Epithelial cell of proximal tubule (primary cell): ENCODE measurements around the gene ATP9A. TPM values are rescaled to one million over a fixed set of nuclear protein-coding genes. Genes with fewer than 3 reads are reported as not detected.

ENCODE experiments used
- DNase-seq: peaks from one replicate; pipeline ENCODE4 v3.0.0-alpha.2; 2011; ENCODE audit warnings: low read depth
- H3K4me3 ChIP-seq: 2 replicates; pipeline ENCODE4 v1.5.1; 2011; ENCODE audit warnings: low read depth, mild to moderate bottlenecking, low read length
- total RNA-seq: library from RNA; depleted of rRNA; stranded (reverse); fragments of >200 nt; gene quantifications from 2 replicates; pipeline ENCODE4 v1.2.3, GENCODE V29; 2015
- TF ChIP-seq, protein P1 (sequence below): conservative IDR thresholded peaks from 2 replicates; pipeline ENCODE4 v1.5.1; 2012; ENCODE audit warnings: low read depth, mild to moderate bottlenecking, low read length

The ATP9A gene
- total RNA-seq, 1 donor from 2014 or later, result 22.5 TPM

DNA sequence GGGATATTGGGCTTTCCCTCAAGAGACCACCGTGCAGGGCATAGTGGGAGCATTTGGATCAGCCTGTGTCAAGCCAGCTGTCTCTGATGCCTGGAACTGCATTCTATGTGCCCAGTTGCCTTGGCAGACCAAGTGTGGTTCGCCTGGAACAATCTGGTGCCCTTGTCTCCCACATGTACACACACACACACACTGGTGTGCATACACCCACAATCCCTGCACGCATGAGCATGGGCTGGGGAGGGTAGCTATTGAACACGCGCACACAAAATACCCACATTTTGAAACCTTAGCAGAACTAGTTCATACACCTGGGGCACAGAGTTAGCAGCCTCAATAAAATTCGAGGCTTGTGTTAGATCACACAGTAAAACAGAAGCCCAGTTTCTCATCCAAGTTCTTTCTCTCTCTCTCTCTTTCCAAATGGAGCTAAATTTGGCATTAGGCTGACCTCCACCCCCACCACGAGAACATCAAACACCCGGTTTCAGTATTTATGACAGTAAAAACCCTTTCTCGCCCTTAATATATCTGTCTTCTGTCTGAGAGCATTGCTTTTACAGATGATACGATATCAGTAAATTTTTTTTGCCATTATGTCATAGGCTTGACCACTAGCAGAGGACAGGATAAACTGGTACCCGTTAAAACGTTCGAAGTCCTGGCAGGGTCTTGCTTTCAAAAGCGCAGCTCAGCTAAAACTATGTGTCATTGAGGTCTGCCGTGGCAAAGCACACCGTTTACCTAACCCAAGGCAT, 207.5 kb downstream of the ATP9A start:
- H3K4me3 ChIP-seq, result no peak overlapping the region
- no peak for DNase-seq

GRCh38 chr20:51560042-51560441, 208.1 kb downstream of the ATP9A start:
- no peak overlapping the region for H3K4me3 ChIP-seq
- TF ChIP-seq, protein P1, sequence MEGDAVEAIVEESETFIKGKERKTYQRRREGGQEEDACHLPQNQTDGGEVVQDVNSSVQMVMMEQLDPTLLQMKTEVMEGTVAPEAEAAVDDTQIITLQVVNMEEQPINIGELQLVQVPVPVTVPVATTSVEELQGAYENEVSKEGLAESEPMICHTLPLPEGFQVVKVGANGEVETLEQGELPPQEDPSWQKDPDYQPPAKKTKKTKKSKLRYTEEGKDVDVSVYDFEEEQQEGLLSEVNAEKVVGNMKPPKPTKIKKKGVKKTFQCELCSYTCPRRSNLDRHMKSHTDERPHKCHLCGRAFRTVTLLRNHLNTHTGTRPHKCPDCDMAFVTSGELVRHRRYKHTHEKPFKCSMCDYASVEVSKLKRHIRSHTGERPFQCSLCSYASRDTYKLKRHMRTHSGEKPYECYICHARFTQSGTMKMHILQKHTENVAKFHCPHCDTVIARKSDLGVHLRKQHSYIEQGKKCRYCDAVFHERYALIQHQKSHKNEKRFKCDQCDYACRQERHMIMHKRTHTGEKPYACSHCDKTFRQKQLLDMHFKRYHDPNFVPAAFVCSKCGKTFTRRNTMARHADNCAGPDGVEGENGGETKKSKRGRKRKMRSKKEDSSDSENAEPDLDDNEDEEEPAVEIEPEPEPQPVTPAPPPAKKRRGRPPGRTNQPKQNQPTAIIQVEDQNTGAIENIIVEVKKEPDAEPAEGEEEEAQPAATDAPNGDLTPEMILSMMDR, result no peak
- no peak for DNase-seq

More for the DNA sequence above, 207.5 kb downstream of the ATP9A start:
- TF ChIP-seq, protein P1, result no peak

DNA sequence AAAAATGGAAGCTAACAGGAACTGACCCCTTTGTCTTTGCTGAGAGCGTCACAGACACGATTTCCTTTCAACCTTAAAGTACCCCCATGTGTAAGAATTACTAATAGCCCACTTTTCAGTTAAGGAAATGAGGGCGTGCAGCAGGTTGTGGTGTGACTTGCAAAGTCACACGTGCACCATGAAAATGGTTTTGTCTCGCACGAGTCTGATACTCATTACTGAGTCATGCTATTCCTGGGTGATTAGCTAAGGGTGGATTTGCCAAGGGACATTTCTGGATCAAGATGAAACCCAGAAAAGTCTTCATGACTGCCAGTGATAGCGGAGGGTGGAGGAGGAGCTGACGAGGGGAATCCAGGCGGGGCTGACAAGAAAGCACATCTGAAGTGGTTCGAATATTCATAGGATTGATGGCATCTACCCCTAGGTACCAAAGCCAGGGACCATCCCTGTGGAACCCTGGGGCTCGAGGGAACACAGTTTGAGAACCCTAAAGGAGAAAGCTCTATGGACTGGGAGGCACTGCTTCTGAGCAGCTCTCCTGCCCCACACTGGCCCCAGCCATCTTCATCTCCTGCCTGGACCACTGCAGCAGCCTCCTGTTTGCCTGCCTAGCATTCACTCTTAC, 213.5 kb downstream of the ATP9A start:
- TF ChIP-seq, protein P1, result no peak
- DNase-seq, result no peak
- H3K4me3 ChIP-seq, result no peak overlapping the region

- no peak overlapping the region for H3K4me3 ChIP-seq
- DNase-seq, result no peak
- TF ChIP-seq, protein P1, result no peak
Observed at GRCh38 chr20:51553897-51554486, 214.2 kb downstream of the ATP9A start.

DNA sequence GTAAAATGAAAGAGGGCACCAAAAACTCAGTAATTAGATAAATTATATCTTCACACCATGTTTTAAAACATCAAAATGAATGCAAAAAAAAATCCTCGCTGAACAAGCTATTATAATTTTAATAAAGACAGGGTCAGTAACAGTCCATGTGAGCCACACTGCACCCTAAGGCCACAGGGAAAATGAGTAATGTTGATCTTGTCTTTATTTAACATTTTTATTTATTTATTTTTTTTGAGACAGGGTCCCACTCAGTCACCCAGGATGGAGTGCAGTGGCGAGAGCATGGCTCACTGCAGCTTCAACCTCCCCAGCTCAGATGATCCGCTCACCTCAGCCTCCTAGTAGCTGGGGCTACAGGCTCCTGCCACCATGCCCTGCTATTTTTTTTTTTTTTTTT, 217.0 kb downstream of the ATP9A start:
- no peak overlapping the region for H3K4me3 ChIP-seq
- TF ChIP-seq, protein P1, result no peak
- DNase-seq, result no peak

DNA sequence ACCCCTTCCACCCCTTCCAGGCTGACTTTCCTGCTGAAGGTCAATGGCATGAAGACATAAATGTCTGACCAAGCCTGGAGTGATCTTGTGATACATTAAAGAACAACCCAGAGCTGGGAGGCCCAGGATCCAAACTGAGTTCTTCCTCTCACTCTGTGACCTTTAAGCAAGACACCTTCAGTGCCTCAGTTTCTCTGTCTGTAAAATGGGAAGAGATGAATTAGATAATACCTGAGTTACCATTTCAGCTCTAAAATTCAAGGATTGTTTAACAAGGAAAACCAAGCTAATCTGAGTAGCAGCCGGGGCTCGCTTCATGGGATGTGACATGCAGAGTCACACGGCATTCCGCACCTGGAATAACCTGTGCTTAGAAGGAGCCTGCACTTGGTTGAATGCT, 218.7 kb downstream of the ATP9A start:
- TF ChIP-seq, protein P1, result no peak
- no peak for DNase-seq
- no peak overlapping the region for H3K4me3 ChIP-seq
